Subcutaneous adipose tissue (tissue), 4 donors: ENCODE measurements around the gene SEC14L5. TPM values are rescaled to one million over a fixed set of nuclear protein-coding genes. Genes with fewer than 3 reads are reported as not detected.

Source experiments
- total RNA-seq, 4 donors: library from RNA; depleted of rRNA; stranded (reverse); fragments of >200 nt; gene quantifications; one replicate each; pipeline ENCODE4 v1.1.0, GENCODE V29; 2016
- TF ChIP-seq, protein P1 (sequence below): fragments of 450-650 bp; IDR thresholded peaks from one replicate; pipeline ENCODE4 v1.5.1; 2016; ENCODE audit warnings: low read depth, mild to moderate bottlenecking, control low read depth, antibody characterized with exemption, moderate library complexity

The SEC14L5 gene
- total RNA-seq, 4 donors from 2014 or later: 0.33 to 0.68 (median 0.61) TPM

DNA sequence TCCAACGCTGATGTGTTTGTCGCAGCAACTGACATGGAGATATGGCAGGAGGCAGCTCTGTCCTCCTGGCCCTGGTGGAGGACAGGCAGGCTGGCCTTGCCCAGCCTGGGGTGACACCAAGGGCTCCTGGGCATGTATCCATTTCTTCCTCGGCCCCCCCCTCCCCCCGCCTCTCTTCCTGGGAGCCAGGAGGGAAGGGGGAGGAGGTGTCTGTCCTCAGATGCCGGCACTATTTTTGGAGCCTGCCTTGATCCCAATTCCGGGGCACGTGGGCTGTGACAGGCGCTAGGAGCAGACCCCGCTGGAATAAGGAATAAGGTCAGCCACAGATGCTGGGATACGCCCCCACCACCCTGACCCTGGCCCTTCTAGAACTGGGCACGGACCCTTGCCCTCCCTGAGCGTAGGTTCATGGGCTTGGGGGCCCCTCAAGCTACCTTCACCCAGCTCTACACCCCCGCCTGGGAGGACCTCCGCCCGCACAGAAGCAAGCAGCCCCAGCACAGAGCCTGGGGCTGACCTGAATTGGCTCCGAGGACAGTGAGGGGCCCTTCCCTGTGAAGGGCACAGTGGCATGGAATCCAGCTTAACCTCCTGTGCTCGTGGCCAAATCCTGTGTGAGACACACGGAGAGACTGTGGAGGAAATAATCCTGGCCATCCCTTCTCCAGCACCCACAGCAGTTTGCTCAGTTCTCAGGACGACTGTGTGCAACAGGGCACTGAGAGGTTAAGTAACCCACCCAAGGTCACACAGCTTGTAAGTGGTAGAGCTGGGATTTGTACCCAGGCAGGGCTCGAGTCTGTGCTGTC, 24.1 kb downstream of the SEC14L5 start:
- TF ChIP-seq, protein P1, sequence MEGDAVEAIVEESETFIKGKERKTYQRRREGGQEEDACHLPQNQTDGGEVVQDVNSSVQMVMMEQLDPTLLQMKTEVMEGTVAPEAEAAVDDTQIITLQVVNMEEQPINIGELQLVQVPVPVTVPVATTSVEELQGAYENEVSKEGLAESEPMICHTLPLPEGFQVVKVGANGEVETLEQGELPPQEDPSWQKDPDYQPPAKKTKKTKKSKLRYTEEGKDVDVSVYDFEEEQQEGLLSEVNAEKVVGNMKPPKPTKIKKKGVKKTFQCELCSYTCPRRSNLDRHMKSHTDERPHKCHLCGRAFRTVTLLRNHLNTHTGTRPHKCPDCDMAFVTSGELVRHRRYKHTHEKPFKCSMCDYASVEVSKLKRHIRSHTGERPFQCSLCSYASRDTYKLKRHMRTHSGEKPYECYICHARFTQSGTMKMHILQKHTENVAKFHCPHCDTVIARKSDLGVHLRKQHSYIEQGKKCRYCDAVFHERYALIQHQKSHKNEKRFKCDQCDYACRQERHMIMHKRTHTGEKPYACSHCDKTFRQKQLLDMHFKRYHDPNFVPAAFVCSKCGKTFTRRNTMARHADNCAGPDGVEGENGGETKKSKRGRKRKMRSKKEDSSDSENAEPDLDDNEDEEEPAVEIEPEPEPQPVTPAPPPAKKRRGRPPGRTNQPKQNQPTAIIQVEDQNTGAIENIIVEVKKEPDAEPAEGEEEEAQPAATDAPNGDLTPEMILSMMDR: no peak

DNA sequence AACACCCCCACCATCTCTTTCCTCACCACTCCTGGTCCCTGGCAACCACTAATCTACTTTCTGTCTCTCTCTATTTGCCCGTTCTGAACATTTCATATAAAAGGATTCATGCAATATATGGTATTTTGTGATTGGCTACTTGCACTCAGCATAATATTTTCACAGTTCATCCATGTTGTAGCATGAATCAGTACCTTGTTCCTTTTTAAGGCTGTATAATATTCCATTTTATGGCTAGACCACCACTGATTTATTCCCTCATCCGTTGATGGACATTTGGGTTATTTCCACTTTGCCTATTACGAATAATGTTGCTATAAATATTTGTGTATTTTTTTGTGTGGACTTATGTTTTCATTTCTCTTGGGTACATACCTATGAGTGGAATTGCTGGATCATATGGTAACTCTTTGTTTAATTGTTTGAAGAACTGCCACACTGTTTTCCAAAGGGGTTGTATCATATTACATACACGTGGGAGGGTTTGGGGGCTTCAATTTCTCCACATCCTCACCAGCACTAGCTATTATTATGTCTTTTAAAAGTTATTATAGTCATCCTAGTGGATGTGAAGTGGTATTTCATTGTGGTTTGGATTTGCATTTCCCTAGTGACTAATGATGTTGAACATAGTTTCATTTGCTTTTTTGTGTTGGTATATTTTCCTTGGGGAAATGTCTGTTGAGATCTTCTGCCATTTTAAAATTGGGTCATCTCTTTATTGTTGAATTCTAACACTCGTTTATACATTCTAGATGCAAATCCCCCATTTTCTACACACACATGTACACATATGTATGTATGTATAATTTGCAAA, 26.3 kb downstream of the SEC14L5 start:
- TF ChIP-seq, protein P1: no peak

DNA sequence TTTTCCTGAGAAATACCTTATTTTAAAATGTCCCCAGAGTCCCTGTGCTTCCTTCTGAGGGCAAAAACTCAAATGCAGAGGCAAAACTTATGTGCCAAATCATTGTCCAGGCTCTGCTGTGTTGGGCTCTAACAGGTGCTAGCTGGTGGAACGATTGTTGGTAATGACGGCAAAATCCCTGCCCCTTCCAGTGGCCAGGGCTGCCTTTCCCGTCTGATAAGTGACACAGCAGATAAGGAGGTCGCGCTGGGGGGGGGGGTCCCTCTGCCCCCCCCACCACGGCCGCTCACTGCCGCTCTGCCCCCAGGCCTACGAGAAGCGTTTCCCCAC, 29.1 kb downstream of the SEC14L5 start:
- TF ChIP-seq, protein P1: no peak

DNA sequence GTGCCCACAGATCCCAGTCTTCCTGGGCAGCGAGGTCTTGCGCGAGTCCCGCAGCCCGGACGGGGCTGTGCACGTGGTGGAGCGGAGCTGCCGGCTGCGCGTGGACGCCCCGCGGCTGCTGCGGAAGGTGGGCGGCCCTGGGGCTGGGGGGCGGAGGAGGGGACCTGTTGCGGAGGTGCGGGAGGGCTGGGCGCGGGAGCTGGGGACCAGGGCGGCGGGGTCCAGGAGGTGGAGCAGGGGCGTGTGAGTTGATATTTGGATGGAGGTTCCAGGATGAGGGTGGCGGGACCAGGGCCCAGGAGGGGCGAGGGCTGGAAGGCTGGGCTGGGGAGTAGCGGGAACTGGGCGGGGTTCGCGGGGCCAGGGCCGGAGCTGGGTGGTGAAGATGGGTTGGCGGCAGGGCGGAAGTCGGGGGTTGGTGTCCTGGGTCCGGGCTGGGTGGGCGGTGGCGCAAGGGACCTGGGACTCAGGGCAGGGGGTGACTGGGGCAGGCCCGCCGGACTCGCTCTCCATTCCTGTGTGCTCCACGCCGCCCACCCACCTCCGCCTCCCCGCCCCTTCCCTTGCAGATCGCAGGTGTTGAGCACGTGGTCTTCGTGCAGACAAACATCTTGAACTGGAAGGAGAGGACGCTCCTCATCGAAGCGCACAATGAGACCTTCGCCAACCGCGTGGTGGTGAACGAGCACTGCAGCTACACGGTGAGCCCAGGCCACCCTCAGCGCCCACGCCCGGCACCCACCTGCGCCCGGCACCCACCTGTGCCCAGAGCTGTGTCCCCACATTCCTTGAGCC, 29.6 kb downstream of the SEC14L5 start:
- TF ChIP-seq, protein P1: no peak

DNA sequence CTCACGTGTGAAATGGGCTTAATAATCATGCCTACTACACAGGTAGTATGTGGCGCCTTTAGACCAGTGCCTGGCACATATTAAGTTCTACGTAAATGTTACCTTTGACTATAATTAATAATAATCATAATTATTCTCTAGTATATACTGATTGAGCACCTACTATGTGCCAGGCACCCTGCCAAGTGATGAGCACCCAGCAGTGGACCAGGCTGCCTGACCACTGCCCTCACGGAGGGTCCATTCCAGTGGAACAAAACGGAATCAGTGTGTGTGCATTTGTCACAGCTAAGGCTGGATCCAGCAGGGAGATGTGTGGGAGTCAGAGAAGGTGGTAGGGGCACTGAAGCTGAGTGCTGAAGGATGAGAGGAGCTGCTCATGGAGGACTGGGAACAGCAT, 30.5 kb downstream of the SEC14L5 start:
- TF ChIP-seq, protein P1: no peak

DNA sequence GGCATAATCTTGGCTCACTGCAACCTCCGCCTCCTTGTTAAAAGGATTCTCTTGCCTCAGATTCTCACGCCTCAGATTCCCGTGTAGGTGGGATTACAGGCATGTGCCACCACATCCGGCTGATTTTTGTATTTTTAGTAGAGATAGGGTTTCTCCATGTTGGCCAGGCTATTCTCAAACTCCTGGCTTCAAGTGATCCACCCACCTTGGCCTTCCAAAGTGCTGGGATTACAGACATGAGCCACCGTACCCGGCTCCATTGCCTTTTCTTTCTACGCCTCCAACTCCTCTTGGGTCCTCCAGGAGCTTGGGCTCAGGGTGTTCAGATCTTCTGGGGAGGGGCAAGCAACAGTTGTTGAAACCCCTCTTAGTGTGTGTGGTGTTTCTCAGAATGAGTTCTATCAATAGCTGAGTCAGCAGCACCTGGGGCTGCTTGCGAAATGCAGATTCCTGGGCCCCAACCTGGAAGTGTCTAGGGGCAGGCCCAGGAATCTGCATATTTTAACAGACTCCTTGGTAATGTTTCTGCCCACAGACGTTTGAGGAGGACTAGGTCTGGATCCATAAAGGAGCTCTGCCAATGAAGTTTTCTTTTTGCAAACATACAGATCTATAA, 31.4 kb downstream of the SEC14L5 start:
- TF ChIP-seq, protein P1: no peak
